ENCODE results near the gene EIF4E2.

GRCh38 chr2:232597362-232598079 lies 47.0 kb downstream of the EIF4E2 start:
- TF ChIP-seq POLR2A (IDR thresholded peaks at IDR 0.05) (no peak), CTCF (IDR thresholded peaks at IDR 0.05) (no peak)

All from thyroid gland (tissue), 4 donors.